ENCODE data around the gene APOC1. TPM values are rescaled to one million over a fixed set of nuclear protein-coding genes. Genes with fewer than 3 reads are reported as not detected.
"Not testable (repeated sequence)": the region's sequence is repeated elsewhere in the genome, so short reads cannot be mapped to it uniquely, and the experiment has no call there.

The APOC1 gene
- polyA plus RNA-seq, 4 donors = 3.1 to 65.1 (median 13.4) TPM

DNA sequence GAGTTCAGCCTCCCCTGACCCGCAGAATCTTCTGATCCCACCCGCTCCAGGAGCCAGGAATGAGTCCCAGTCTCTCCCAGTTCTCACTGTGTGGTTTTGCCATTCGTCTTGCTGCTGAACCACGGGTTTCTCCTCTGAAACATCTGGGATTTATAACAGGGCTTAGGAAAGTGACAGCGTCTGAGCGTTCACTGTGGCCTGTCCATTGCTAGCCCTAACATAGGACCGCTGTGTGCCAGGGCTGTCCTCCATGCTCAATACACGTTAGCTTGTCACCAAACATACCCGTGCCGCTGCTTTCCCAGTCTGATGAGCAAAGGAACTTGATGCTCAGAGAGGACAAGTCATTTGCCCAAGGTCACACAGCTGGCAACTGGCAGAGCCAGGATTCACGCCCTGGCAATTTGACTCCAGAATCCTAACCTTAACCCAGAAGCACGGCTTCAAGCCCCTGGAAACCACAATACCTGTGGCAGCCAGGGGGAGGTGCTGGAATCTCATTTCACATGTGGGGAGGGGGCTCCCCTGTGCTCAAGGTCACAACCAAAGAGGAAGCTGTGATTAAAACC, 9.9 kb upstream of the APOC1 start:
- H3K36me3 ChIP-seq (ENCODE audit: control insufficient read depth in 3 of 3, insufficient read depth in 2 of 3, low read depth in 1 of 3, low read length in 3 of 3) = peaks cover 0 to 43% (median 8%) of the 10 kb centered on the region in 3 donors
- no peak overlapping the region for H3K4me3 ChIP-seq (ENCODE audit: low read depth in 1 of 3, low read length in 3 of 3)
- WGBS, 3 donors = 36 to 64% (median 48%) methylated on average over 12 of the region's 12 CpGs
- peaks cover 0 to 22% (median 0%) of the 10 kb centered on the region in 3 donors for H3K4me1 ChIP-seq (ENCODE audit: control insufficient read depth in 3 of 3, insufficient read depth in 2 of 3, low read depth in 1 of 3, low read length in 2 of 3)
- H3K27me3 ChIP-seq (ENCODE audit: control insufficient read depth in 3 of 3, insufficient read depth in 3 of 3, low read length in 3 of 3) = peaks cover 0 to 5% (median 5%) of the 10 kb centered on the region in 3 donors
- H3K27ac ChIP-seq (ENCODE audit: low read depth in 1 of 3, low read length in 2 of 3) = no peak overlapping the region
- no peaks in the 10 kb centered on the region for H3K9me3 ChIP-seq (ENCODE audit: control insufficient read depth in 2 of 2, insufficient read depth in 1 of 2, low read depth in 1 of 2, low read length in 1 of 2)
- DNase-seq (peak in 1 of 2 donors; percentile 16), FAIRE-seq (no peak)

DNA sequence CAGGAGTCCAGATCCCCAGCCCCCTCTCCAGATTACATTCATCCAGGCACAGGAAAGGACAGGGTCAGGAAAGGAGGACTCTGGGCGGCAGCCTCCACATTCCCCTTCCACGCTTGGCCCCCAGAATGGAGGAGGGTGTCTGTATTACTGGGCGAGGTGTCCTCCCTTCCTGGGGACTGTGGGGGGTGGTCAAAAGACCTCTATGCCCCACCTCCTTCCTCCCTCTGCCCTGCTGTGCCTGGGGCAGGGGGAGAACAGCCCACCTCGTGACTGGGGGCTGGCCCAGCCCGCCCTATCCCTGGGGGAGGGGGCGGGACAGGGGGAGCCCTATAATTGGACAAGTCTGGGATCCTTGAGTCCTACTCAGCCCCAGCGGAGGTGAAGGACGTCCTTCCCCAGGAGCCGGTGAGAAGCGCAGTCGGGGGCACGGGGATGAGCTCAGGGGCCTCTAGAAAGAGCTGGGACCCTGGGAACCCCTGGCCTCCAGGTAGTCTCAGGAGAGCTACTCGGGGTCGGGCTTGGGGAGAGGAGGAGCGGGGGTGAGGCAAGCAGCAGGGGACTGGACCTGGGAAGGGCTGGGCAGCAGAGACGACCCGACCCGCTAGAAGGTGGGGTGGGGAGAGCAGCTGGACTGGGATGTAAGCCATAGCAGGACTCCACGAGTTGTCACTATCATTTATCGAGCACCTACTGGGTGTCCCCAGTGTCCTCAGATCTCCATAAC, 8.8 kb upstream of the APOC1 start, which contains the start of gene APOE:
APOE (plus strand) TSS at position 360 of the 724 bp plus-strand sequence. CDS start 829 bp downstream, outside the sequence.
- WGBS, 3 donors = 2 to 7% (median 2%) methylated on average over 17 to 20 of the region's 20 CpGs
- H3K9me3 ChIP-seq (ENCODE audit: control insufficient read depth in 2 of 2, insufficient read depth in 1 of 2, low read depth in 1 of 2, low read length in 1 of 2) = no peaks in the 10 kb centered on the region
- peaks cover 0 to 5% (median 5%) of the 10 kb centered on the region in 3 donors for H3K27me3 ChIP-seq (ENCODE audit: control insufficient read depth in 3 of 3, insufficient read depth in 3 of 3, low read length in 3 of 3)
- DNase-seq (peak in 1 of 2 donors; percentile 53), FAIRE-seq (no peak)
- peaks cover 0 to 22% (median 0%) of the 10 kb centered on the region in 3 donors for H3K4me1 ChIP-seq (ENCODE audit: control insufficient read depth in 3 of 3, insufficient read depth in 2 of 3, low read depth in 1 of 3, low read length in 2 of 3)
- H3K36me3 ChIP-seq (ENCODE audit: control insufficient read depth in 3 of 3, insufficient read depth in 2 of 3, low read depth in 1 of 3, low read length in 3 of 3) = peaks cover 0 to 32% (median 3%) of the 10 kb centered on the region in 3 donors
- peak within 1 kb of the TSS in 2 of 3 donors; percentile 10 to 35 for H3K4me3 ChIP-seq (ENCODE audit: low read depth in 1 of 3, low read length in 3 of 3)
- peak within 1 kb of the TSS in 1 of 3 donors; percentile 65 for H3K27ac ChIP-seq (ENCODE audit: low read depth in 1 of 3, low read length in 2 of 3)

DNA sequence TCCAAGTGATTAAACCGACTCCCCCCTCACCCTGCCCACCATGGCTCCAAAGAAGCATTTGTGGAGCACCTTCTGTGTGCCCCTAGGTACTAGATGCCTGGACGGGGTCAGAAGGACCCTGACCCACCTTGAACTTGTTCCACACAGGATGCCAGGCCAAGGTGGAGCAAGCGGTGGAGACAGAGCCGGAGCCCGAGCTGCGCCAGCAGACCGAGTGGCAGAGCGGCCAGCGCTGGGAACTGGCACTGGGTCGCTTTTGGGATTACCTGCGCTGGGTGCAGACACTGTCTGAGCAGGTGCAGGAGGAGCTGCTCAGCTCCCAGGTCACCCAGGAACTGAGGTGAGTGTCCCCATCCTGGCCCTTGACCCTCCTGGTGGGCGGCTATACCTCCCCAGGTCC, 6.8 kb upstream of the APOC1 start:
- DNase-seq (no peak), FAIRE-seq (no peak)
- Histone ChIP-seq H3K4me3 (ENCODE audit: low read depth in 1 of 3, low read length in 3 of 3) (no peak overlapping the region), H3K27ac (ENCODE audit: low read depth in 1 of 3, low read length in 2 of 3) (no peak overlapping the region), H3K36me3 (ENCODE audit: control insufficient read depth in 3 of 3, insufficient read depth in 2 of 3, low read depth in 1 of 3, low read length in 3 of 3) (peaks cover 0 to 14% (median 0%) of the 10 kb centered on the region in 3 donors), H3K4me1 (ENCODE audit: control insufficient read depth in 3 of 3, insufficient read depth in 2 of 3, low read depth in 1 of 3, low read length in 2 of 3) (peaks cover 0 to 22% (median 0%) of the 10 kb centered on the region in 3 donors), H3K27me3 (ENCODE audit: control insufficient read depth in 3 of 3, insufficient read depth in 3 of 3, low read length in 3 of 3) (peaks cover 0 to 5% (median 5%) of the 10 kb centered on the region in 3 donors), H3K9me3 (ENCODE audit: control insufficient read depth in 2 of 2, insufficient read depth in 1 of 2, low read depth in 1 of 2, low read length in 1 of 2) (no peaks in the 10 kb centered on the region)
- 92 to 93% (median 92%) methylated on average over 12 of the region's 12 CpGs for WGBS, 3 donors

DNA sequence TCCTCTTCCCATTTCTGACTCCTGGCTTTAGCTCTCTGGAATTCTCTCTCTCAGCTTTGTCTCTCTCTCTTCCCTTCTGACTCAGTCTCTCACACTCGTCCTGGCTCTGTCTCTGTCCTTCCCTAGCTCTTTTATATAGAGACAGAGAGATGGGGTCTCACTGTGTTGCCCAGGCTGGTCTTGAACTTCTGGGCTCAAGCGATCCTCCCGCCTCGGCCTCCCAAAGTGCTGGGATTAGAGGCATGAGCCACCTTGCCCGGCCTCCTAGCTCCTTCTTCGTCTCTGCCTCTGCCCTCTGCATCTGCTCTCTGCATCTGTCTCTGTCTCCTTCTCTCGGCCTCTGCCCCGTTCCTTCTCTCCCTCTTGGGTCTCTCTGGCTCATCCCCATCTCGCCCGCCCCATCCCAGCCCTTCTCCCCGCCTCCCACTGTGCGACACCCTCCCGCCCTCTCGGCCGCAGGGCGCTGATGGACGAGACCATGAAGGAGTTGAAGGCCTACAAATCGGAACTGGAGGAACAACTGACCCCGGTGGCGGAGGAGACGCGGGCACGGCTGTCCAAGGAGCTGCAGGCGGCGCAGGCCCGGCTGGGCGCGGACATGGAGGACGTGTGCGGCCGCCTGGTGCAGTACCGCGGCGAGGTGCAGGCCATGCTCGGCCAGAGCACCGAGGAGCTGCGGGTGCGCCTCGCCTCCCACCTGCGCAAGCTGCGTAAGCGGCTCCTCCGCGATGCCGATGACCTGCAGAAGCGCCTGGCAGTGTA, 6.2 kb upstream of the APOC1 start:
- DNase-seq = no peak
- Histone ChIP-seq H3K4me3 (ENCODE audit: low read depth in 1 of 3, low read length in 3 of 3) (no peak overlapping the region), H3K27me3 (ENCODE audit: control insufficient read depth in 3 of 3, insufficient read depth in 3 of 3, low read length in 3 of 3) (peaks cover 0 to 5% (median 5%) of the 10 kb centered on the region in 3 donors), H3K36me3 (ENCODE audit: control insufficient read depth in 3 of 3, insufficient read depth in 2 of 3, low read depth in 1 of 3, low read length in 3 of 3) (peaks cover 0 to 7% (median 0%) of the 10 kb centered on the region in 3 donors), H3K9me3 (ENCODE audit: control insufficient read depth in 2 of 2, insufficient read depth in 1 of 2, low read depth in 1 of 2, low read length in 1 of 2) (no peaks in the 10 kb centered on the region), H3K4me1 (ENCODE audit: control insufficient read depth in 3 of 3, insufficient read depth in 2 of 3, low read depth in 1 of 3, low read length in 2 of 3) (peaks cover 0 to 22% (median 0%) of the 10 kb centered on the region in 3 donors), H3K27ac (ENCODE audit: low read depth in 1 of 3, low read length in 2 of 3) (no peak overlapping the region)
- 94 to 95% (median 94%) methylated on average over 45 to 46 of the region's 46 CpGs for WGBS, 3 donors
- FAIRE-seq = no peak

DNA sequence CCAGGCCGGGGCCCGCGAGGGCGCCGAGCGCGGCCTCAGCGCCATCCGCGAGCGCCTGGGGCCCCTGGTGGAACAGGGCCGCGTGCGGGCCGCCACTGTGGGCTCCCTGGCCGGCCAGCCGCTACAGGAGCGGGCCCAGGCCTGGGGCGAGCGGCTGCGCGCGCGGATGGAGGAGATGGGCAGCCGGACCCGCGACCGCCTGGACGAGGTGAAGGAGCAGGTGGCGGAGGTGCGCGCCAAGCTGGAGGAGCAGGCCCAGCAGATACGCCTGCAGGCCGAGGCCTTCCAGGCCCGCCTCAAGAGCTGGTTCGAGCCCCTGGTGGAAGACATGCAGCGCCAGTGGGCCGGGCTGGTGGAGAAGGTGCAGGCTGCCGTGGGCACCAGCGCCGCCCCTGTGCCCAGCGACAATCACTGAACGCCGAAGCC, 5.6 kb upstream of the APOC1 start:
- peaks cover 0 to 3% (median 0%) of the 10 kb centered on the region in 3 donors for H3K36me3 ChIP-seq (ENCODE audit: control insufficient read depth in 3 of 3, insufficient read depth in 2 of 3, low read depth in 1 of 3, low read length in 3 of 3)
- WGBS, 3 donors = 94 to 96% (median 96%) methylated on average over 32 to 44 of the region's 44 CpGs
- FAIRE-seq = no peak
- H3K9me3 ChIP-seq (ENCODE audit: control insufficient read depth in 2 of 2, insufficient read depth in 1 of 2, low read depth in 1 of 2, low read length in 1 of 2) = no peaks in the 10 kb centered on the region
- H3K4me1 ChIP-seq (ENCODE audit: control insufficient read depth in 3 of 3, insufficient read depth in 2 of 3, low read depth in 1 of 3, low read length in 2 of 3) = peaks cover 0 to 21% (median 0%) of the 10 kb centered on the region in 3 donors
- no peak for DNase-seq
- no peak overlapping the region for H3K4me3 ChIP-seq (ENCODE audit: low read depth in 1 of 3, low read length in 3 of 3)
- no peak overlapping the region for H3K27ac ChIP-seq (ENCODE audit: low read depth in 1 of 3, low read length in 2 of 3)
- H3K27me3 ChIP-seq (ENCODE audit: control insufficient read depth in 3 of 3, insufficient read depth in 3 of 3, low read length in 3 of 3) = peaks cover 0 to 5% (median 5%) of the 10 kb centered on the region in 3 donors

DNA sequence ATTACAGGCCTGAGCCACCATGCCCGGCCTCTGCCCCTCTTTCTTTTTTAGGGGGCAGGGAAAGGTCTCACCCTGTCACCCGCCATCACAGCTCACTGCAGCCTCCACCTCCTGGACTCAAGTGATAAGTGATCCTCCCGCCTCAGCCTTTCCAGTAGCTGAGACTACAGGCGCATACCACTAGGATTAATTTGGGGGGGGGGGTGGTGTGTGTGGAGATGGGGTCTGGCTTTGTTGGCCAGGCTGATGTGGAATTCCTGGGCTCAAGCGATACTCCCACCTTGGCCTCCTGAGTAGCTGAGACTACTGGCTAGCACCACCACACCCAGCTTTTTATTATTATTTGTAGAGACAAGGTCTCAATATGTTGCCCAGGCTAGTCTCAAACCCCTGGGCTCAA, 4.6 kb upstream of the APOC1 start:
- Histone ChIP-seq H3K27ac (ENCODE audit: low read depth in 1 of 3, low read length in 2 of 3) (no peak overlapping the region), H3K4me1 (ENCODE audit: control insufficient read depth in 3 of 3, insufficient read depth in 2 of 3, low read depth in 1 of 3, low read length in 2 of 3) (peaks cover 2 to 29% (median 3%) of the 10 kb centered on the region in 3 donors), H3K27me3 (ENCODE audit: control insufficient read depth in 3 of 3, insufficient read depth in 3 of 3, low read length in 3 of 3) (peaks cover 0 to 5% (median 5%) of the 10 kb centered on the region in 3 donors), H3K9me3 (ENCODE audit: control insufficient read depth in 2 of 2, insufficient read depth in 1 of 2, low read depth in 1 of 2, low read length in 1 of 2) (no peaks in the 10 kb centered on the region), H3K36me3 (ENCODE audit: control insufficient read depth in 3 of 3, insufficient read depth in 2 of 3, low read depth in 1 of 3, low read length in 3 of 3) (peaks cover 0 to 3% (median 0%) of the 10 kb centered on the region in 3 donors), H3K4me3 (ENCODE audit: low read depth in 1 of 3, low read length in 3 of 3) (no peak overlapping the region)
- DNase-seq (no peak), FAIRE-seq (no peak)
- WGBS, 3 donors = 90% methylated on average over 5 of the region's 5 CpGs

DNA sequence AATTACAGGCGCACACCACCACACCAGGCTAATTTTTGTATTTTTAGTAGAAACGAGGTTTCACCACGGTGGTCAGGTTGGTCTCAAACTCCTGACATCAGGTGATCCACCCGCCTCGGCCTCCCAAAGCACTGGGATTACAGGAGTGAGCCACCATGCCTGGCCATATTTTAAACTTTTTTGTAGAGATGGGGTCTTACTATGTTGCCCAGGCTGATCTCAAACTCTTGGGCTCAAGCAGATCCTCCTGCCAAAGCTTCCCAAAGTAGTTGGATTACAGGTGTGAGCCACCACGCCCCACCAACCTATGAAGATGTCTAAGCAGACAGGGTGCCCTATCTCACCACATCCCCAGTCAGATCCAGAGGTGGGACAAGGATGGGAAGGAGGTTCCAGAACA, 2.5 kb upstream of the APOC1 start:
- 84 to 89% (median 88%) methylated on average over 6 of the region's 6 CpGs for WGBS, 3 donors
- FAIRE-seq; H3K27ac ChIP-seq (ENCODE audit: low read depth in 1 of 3, low read length in 2 of 3): not testable (repeated sequence)

DNA sequence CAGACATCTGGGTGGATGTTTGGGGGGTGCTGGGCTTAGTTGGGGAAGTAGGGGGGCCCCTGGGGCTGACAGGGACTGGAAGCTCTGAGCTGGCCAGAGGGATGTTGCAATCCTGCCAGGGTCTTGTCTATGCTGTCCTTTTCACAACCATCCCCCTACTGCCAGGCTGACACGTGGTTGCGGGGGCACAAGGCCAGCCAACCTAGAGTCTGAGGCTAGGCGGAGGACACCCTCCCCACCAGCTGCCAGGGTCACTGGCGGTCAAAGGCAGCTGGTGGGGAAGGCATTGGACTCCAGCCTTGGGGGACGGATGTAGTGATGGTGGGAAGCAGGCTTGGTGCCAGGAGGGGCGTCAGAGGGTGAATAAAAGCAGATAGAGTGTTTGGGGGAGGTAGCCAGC, 1.6 kb upstream of the APOC1 start:
- Histone ChIP-seq H3K4me1 (ENCODE audit: control insufficient read depth in 3 of 3, insufficient read depth in 2 of 3, low read depth in 1 of 3, low read length in 2 of 3) (peaks cover 2 to 13% (median 3%) of the 10 kb centered on the region in 3 donors), H3K36me3 (ENCODE audit: control insufficient read depth in 3 of 3, insufficient read depth in 2 of 3, low read depth in 1 of 3, low read length in 3 of 3) (peaks cover 0 to 3% (median 0%) of the 10 kb centered on the region in 3 donors), H3K27me3 (ENCODE audit: control insufficient read depth in 3 of 3, insufficient read depth in 3 of 3, low read length in 3 of 3) (no peaks in the 10 kb centered on the region), H3K9me3 (ENCODE audit: control insufficient read depth in 2 of 2, insufficient read depth in 1 of 2, low read depth in 1 of 2, low read length in 1 of 2) (no peaks in the 10 kb centered on the region), H3K27ac (ENCODE audit: low read depth in 1 of 3, low read length in 2 of 3) (no peak overlapping the region), H3K4me3 (ENCODE audit: low read depth in 1 of 3, low read length in 3 of 3) (no peak overlapping the region)
- FAIRE-seq = no peak
- WGBS, 3 donors = 57 to 71% (median 61%) methylated on average over 6 of the region's 6 CpGs
- DNase-seq = no peak

More for the DNA sequence above, 2.5 kb upstream of the APOC1 start:
- H3K4me3 ChIP-seq (ENCODE audit: low read depth in 1 of 3, low read length in 3 of 3); H3K36me3 ChIP-seq (ENCODE audit: control insufficient read depth in 3 of 3, insufficient read depth in 2 of 3, low read depth in 1 of 3, low read length in 3 of 3); H3K9me3 ChIP-seq (ENCODE audit: control insufficient read depth in 2 of 2, insufficient read depth in 1 of 2, low read depth in 1 of 2, low read length in 1 of 2); H3K27me3 ChIP-seq (ENCODE audit: control insufficient read depth in 3 of 3, insufficient read depth in 3 of 3, low read length in 3 of 3); DNase-seq: not testable (repeated sequence)
- peaks cover 2 to 13% (median 3%) of the 10 kb centered on the region in 3 donors for H3K4me1 ChIP-seq (ENCODE audit: control insufficient read depth in 3 of 3, insufficient read depth in 2 of 3, low read depth in 1 of 3, low read length in 2 of 3)
